ENCODE measurements around the gene NCKIPSD.

NCKIPSD gene

GRCh38 chr3:48644898-48645760, 40.6 kb downstream of the NCKIPSD start:
- no peak for DNase-seq

- no peak for DNase-seq
Measured at GRCh38 chr3:48642605-48643004, 43.1 kb downstream of the NCKIPSD start.

- DNase-seq, result no peak
Measured at GRCh38 chr3:48641396-48641795, 44.3 kb downstream of the NCKIPSD start.

GRCh38 chr3:48639944-48640606, 45.6 kb downstream of the NCKIPSD start:
- DNase-seq, result no peak

DNA sequence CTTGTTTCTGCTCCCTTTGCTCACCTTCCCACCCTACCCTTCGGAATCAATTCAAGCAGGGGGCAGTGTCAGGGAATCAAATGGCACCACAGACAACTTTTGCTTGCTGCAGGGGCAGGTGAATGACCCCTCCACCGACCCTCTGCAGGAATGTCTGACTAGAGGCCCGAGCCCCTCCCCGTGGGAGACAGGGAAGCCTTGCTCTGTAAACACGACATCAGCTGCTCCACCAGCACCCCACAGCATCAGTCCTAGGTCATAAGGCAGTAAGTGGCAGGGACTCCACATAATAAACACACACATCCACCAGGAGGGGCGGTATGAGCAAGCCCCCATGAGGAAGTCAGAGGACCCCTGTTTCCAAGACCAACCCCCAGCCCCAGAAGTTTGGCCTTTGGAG, 48.4 kb downstream of the NCKIPSD start:
- no peak for DNase-seq

DNA sequence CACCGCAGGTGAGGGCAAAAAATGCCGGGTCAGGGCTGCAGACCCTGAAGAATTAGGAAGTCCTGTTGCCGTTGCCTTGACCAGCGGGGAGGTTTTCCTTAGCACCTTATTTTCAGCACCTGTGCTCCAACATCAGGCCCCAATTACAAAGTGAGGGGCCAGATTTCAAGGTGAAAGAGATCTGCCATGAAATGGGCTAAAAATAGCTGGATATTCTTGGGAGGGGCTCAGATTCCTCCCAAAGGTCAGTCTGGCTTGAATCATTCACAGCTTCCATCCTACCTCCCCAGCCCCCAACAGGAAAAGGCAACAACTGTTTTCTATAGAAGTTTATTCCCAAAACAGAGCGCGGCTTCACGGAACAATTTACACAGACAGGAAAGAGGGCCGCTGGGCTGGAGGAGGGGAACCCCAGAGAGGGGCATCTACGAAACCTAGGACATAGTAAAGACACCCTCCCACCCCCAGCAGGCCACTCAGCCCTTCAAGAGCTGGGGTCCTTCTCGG, 49.5 kb downstream of the NCKIPSD start:
- no peak for DNase-seq

DNA sequence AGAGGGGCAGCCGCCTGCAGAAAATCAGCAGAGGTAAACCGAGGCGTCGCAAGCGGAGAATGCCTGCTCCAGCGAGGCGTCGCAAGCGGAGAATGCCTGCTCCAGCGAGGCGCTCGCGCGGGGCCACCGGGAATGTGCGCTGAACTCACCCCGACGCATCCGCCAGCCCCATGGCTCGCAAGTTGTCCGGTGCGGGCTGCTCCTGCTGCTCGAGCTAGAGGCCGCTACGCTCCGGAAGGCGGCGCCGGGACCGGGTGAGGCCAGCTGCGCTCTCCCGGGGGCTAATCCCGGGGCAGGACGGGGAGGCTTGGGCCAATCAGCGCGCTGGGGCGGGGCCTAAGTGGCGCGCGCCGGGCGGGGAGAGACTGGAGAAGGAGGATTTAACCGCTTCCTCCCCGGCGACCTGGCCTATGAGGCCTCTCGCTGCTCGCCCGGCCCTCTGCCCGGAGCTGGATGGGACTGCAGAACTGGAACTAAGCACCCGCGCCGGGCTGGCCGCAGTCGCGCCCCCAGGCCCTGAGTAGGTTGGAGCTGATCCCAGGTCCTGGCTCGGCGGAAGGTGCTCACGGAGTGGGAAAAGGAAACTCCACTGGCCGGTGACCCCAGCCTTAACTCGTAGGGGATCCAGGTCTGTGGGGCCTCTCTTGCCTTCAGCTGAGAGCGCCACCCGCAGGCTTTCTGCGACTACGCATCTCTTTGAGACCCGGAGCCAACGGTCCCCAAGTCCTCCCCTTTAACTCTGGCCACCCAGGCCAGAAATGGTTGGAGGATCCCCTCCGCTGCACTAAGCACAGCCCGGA, 50.3 kb downstream of the NCKIPSD start, which contains the start of gene SLC26A6:
SLC26A6 (minus strand) TSS at position 240 of the 800 bp plus-strand sequence; CDS start at position 172, 68 bp downstream.
- peak; percentile 92 to 95 for DNase-seq

DNA sequence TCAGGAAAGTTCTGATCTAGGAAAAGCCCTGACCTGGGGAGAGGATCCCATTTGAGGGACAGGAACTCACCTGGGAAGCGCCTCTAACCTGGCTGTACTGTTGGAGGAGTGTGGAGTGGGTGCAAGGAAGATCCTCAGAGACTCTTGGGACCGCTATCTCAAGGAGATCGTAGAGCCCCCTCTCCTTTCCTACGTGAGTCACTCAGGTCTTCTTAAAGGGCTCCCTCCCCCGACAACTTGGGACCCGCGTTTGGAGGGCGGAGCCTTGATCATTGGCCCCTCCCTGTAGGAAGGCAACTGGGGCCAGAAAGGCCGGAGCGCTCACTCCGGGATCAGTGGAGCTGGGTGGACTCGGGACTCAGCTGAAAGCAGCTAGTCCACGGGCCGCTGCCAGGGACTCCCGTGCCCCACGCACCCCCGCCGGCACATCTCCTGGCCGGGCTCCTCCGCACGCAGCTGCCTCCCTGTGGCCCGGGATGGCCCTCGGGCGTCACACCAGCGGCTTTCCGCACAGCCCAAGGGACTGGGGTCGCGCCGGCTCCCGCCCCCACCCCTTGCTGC, 51.0 kb downstream of the NCKIPSD start:
- peak; percentile 38 to 39 for DNase-seq

DNA sequence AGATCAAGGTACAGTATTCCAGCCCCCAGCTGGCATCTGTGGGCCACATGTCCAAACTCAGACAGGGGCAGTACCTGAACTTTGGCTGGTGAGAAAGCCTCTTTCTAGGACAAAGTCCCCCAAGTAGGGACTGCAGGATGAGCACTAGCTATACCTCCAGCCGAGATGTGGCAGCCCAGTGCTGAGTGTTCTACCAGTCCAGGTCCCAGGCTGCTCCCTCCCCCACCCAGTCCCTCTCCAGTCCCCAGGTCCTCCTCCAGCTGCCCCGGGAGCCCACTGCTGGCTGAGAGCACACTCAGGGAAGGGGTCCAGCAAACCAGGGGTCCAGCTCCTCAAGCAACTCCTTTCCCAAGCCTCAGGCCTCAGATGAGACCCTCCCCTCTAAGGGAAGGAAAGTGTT, 52.0 kb downstream of the NCKIPSD start:
- no peak for DNase-seq

DNA sequence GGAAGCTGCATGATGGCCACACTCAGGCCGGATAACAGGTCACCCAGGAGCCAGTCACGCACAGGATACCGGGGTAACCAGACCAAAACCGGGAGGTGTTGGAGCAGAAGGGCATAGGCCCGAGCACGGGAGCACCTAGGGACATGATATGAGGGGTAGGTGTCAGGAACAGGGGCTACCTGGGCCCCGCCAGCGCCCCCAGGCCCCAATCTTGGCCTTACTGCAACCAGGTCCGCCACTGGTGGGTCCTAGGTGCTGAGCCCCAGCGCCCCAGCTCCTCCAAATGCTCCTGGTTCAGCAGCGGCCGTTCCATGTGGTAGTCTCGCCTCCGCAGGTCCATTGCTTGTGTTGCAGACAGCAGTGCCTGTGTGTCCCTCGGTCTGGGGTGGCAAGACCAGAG, 52.5 kb downstream of the NCKIPSD start:
- no peak for DNase-seq

- no peak for DNase-seq
Measured at GRCh38 chr3:48631516-48632448, 53.9 kb downstream of the NCKIPSD start.

DNA sequence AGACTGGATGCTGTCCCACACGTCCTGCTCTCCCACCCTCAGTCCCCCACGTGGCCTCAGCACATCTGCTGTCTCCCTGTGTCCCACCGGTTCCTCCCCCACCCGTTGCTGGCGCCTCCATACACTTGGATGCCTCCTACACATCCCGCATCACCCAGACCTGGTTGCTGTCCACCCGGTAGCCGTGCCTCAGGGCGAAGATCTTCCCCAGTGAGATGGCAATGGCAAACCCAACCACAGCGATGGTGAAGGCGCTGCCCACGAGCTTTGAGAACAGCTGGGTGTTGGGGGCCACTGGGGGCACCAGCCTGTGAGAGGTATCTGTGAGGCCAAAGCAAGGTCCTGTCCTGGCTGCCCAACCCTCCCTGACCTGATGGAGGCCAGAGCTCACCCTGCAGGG, 54.9 kb downstream of the NCKIPSD start:
- no peak for DNase-seq

GRCh38 chr3:48630407-48630806, 55.3 kb downstream of the NCKIPSD start:
- no peak for DNase-seq

DNA sequence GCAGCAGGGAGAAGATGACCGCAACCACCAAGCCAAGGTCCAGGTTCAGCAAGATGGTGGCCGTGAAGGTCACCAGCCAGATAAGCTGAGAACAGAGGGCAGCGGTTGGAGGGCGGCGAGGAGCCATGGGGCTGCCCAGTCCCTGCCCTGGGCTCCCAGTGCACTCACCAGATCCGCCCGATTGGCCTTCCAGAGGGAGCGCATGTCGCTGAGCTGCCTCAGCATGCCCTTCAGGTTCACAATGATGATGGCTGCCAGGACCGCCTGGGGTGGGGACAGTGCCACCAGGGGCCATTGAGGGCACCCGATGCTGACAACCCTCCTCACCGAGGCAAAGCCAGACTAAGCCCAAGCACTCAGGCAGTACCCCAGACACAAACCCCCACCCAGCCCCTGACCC, 55.8 kb downstream of the NCKIPSD start:
- DNase-seq, result no peak

DNA sequence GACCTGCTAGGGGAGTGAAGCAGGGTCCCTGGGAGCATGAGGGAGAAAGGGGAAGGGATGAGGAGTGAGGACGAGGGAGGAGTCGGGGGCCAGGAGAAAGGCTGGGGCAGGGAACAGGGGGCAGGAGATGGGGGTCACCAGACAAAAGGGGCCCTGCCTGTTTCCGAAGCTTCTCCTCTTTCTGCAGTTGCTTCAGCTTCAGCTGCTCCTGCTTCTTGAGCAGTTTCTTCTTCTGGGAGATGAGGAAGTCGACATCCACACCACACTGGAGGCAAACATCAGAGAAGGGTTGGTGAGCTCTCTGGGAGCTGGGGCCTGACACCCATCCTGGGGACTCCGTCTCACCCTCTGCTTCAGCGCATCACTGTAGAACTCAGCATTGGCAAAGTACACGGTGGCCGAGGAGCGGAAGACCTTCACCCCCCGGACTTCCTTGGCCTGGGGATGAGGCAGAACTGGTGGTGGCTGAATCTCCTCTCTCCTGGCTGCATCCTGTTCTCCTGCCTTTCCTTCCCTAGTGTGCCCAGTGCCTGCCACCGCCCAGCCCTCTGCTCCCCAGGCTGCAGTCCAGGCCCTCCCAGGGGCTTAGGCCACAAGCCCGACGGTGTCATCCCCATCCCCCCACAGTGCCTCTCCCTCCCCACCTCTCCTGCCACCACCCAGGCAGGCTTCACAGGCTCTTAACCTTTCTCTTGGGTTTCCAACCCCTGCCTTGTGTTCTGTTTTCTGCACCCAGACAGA, 57.3 kb downstream of the NCKIPSD start:
- no peak for DNase-seq

- DNase-seq, result no peak
Measured at GRCh38 chr3:48625600-48625999, 60.1 kb downstream of the NCKIPSD start.

- no peak for DNase-seq
Measured at GRCh38 chr3:48624767-48625166, 60.9 kb downstream of the NCKIPSD start.

DNA sequence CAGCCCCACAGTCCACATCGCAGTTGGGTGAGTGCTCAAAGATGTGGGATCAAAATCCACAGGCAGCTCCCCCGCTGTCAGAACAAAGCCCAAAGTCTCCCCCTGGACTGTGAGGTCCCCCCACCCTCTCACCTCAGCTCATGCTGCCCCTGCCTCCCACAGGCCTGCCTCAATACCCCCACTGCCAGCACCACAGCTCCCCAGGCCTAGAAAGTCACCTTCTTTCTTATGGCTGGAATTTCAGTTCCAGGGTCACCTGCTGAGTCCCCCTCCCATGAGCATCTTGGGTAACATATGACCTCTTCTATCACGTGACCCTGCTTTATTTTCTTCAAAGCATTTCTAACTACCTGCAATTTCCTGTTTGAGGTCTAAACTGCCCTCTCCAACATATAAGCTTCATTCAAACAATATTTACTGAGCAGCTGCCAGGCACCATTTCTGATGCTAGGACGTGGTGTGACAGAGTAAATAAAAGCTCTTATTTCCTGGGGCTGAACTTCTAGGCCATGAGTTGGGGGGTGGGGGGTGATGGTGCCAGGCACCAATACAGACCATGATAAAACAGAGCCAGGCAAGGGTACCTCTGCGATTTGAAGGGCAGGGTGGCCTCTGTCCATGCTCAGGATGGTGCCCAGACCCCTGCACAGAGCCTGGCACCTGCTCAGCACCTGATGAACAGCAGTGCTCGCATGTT, 61.7 kb downstream of the NCKIPSD start:
- DNase-seq, result no peak
